Endothelial cell (in vitro differentiated cells): ENCODE data around the gene KDSR. TPM values are rescaled to one million over a fixed set of nuclear protein-coding genes. Genes with fewer than 3 reads are reported as not detected.

Experiments
- DNase-seq: peaks from one replicate; pipeline ENCODE4 v3.0.0; 2021; ENCODE audit warnings: low spot score
- H3K27ac Mint-ChIP-seq: one replicate; pipeline ENCODE4 v1.8.0; 2021; ENCODE audit warnings: mixed read lengths, inconsistent platforms; ENCODE audit not compliant: unreplicated experiment
- H3K27me3 Mint-ChIP-seq: one replicate; pipeline ENCODE4 v1.8.0; 2021; ENCODE audit warnings: mild to moderate bottlenecking, moderate library complexity, mixed read lengths, inconsistent platforms; ENCODE audit not compliant: unreplicated experiment
- H3K36me3 Mint-ChIP-seq: one replicate; pipeline ENCODE4 v1.8.0; 2021; ENCODE audit warnings: mild to moderate bottlenecking, low read depth, mixed read lengths, inconsistent platforms; ENCODE audit not compliant: unreplicated experiment
- H3K4me1 Mint-ChIP-seq: one replicate; pipeline ENCODE4 v1.8.0; 2021; ENCODE audit warnings: mild to moderate bottlenecking, mixed read lengths, inconsistent platforms; ENCODE audit not compliant: unreplicated experiment
- H3K4me3 Mint-ChIP-seq: one replicate; pipeline ENCODE4 v1.8.0; 2021; ENCODE audit warnings: mild to moderate bottlenecking, mixed read lengths, inconsistent platforms; ENCODE audit not compliant: unreplicated experiment
- H3K9me3 Mint-ChIP-seq: one replicate; pipeline ENCODE4 v1.8.0; 2021; ENCODE audit warnings: mixed read lengths, inconsistent platforms; ENCODE audit not compliant: unreplicated experiment
- total RNA-seq: library from RNA; stranded (reverse); fragmentation: NEBNext Ultra II Directional; extraction: Animal tissue kit (Norgen Biotek cat#: 25700); gene quantifications from one replicate; pipeline ENCODE4 v1.2.1, GENCODE V29; 2021; ENCODE audit not compliant: unreplicated experiment
- TF ChIP-seq, protein P1 (sequence below): fragments of 200-600 bp; sonication (generic); IDR thresholded peaks from one replicate; pipeline ENCODE4 v1.5.0; 2021; ENCODE audit warnings: antibody characterized with exemption; ENCODE audit not compliant: unreplicated experiment

KDSR gene
- total RNA-seq, 1 donor from 2014 or later = 23.9 TPM

DNA sequence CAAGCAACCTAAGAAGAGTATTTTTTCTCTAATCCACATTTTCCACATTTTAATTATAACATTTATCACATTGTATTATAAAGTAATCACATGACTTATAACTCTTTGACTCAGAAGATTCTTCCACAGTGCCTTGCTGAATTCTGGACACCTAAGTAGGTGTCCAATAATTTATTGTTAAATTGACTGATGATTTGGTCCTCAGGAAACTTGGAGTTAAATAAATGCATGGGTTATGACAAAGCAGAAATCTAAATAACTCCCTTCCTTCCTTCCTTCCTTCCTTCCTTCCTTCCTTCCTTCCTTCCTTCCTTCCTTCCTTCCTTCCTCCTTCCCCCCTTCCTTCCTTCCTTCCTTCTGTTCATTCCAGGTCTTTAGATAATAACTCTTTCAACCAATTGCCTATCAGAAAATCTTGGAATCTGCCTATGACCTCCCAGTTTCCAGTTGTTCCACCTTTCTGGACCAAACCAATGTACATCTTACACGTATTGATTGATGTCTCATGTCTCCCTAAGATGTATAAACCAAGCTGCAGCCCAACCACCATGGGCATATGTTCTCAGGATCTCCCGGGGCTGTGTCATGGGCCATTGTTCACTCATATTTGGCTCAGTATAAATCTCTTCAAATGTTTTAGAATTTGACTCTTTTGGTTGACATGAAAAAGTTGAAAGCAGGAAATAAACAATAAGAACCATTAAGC, 10.4 kb upstream of the KDSR start:
- Mint-ChIP-seq H3K9me3 (no peaks in the 10 kb centered on the region), H3K4me1 (no peaks in the 10 kb centered on the region), H3K4me3 (no peak overlapping the region), H3K36me3 (peaks cover 4% of the 10 kb centered on the region), H3K27me3 (no peaks in the 10 kb centered on the region), H3K27ac (no peak overlapping the region)
- TF ChIP-seq, protein P1, sequence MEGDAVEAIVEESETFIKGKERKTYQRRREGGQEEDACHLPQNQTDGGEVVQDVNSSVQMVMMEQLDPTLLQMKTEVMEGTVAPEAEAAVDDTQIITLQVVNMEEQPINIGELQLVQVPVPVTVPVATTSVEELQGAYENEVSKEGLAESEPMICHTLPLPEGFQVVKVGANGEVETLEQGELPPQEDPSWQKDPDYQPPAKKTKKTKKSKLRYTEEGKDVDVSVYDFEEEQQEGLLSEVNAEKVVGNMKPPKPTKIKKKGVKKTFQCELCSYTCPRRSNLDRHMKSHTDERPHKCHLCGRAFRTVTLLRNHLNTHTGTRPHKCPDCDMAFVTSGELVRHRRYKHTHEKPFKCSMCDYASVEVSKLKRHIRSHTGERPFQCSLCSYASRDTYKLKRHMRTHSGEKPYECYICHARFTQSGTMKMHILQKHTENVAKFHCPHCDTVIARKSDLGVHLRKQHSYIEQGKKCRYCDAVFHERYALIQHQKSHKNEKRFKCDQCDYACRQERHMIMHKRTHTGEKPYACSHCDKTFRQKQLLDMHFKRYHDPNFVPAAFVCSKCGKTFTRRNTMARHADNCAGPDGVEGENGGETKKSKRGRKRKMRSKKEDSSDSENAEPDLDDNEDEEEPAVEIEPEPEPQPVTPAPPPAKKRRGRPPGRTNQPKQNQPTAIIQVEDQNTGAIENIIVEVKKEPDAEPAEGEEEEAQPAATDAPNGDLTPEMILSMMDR = no peak
- DNase-seq = no peak

DNA sequence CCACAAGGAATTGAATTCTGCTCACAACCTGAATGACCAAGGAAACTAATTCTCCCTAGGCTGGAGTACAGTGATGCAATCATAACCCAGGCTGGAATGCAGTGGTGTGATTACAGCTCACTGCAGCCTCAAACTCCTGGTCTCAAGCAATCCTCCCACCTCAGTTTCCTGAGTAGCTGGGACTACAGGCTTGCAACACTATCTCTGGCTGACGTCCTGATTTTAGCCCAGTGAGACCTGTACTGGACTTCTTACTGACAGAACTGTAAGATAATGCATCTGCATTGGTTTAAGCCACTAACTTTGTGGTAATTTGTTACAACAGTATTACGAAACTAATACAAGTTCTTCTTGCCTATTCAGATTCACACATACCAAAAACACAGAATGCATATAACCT, 9.5 kb upstream of the KDSR start:
- H3K27me3 Mint-ChIP-seq = no peaks in the 10 kb centered on the region
- H3K4me1 Mint-ChIP-seq = no peaks in the 10 kb centered on the region
- H3K4me3 Mint-ChIP-seq = no peak overlapping the region
- TF ChIP-seq, protein P1 = no peak
- no peaks in the 10 kb centered on the region for H3K9me3 Mint-ChIP-seq
- peaks cover 4% of the 10 kb centered on the region for H3K36me3 Mint-ChIP-seq
- no peak overlapping the region for H3K27ac Mint-ChIP-seq
- DNase-seq = no peak

DNA sequence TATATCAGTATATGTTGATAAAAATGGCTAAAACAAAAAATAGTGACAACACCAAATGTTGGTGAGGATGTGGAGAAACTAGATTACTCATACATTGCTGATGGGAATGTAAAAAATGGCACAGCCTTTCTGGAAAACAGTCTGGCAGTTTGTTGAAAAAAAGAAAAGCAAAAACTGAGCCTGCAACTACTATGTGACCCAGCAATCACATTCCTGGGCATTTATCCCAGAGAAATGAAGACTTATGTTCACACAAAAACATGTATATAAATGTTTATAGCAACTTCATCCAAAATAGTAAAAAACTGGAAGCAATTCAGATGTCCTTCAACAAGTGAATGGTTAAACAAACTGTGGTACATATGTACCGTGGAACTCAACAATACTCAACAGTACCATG, 7.5 kb upstream of the KDSR start:
- Mint-ChIP-seq H3K27me3 (no peaks in the 10 kb centered on the region), H3K36me3 (peaks cover 4% of the 10 kb centered on the region), H3K4me1 (no peaks in the 10 kb centered on the region), H3K9me3 (no peaks in the 10 kb centered on the region), H3K27ac (no peak overlapping the region), H3K4me3 (no peak overlapping the region)
- TF ChIP-seq, protein P1 = no peak
- DNase-seq = no peak

DNA sequence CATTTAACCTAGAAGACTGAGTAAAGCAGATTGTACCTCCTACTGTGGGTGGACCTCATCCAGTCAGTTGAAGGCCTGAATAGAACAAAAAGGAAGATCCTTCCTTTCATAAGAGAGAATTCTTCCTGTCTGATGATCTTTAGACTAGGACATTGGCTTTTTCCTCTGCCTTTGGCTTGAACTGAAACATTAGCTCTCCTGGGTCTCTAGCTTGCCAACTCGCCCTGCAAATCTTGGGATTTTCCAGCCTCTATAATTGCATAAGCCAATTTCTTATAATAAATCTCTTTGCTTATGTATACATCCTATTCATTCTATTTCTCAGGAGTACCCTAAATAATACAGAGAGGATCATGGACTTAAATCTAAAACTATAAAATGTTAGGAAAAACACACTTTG, 6.2 kb upstream of the KDSR start:
- Mint-ChIP-seq H3K36me3 (peaks cover 11% of the 10 kb centered on the region), H3K4me3 (no peak overlapping the region), H3K27ac (no peak overlapping the region), H3K4me1 (peaks cover 3% of the 10 kb centered on the region), H3K27me3 (no peaks in the 10 kb centered on the region), H3K9me3 (no peaks in the 10 kb centered on the region)
- TF ChIP-seq, protein P1 = no peak
- no peak for DNase-seq

- Mint-ChIP-seq H3K27ac (peak overlapping the region; percentile 87), H3K36me3 (peaks cover 7% of the 10 kb centered on the region), H3K4me3 (peak overlapping the region; percentile 92), H3K27me3 (peaks cover 7% of the 10 kb centered on the region), H3K9me3 (no peaks in the 10 kb centered on the region), H3K4me1 (peaks cover 20% of the 10 kb centered on the region)
- DNase-seq = no peak
- TF ChIP-seq, protein P1 = no peak
Measured at GRCh38 chr18:63368611-63369010, 1.6 kb upstream of the KDSR start.
